ENCODE data around the gene DEAF1.

DNA sequence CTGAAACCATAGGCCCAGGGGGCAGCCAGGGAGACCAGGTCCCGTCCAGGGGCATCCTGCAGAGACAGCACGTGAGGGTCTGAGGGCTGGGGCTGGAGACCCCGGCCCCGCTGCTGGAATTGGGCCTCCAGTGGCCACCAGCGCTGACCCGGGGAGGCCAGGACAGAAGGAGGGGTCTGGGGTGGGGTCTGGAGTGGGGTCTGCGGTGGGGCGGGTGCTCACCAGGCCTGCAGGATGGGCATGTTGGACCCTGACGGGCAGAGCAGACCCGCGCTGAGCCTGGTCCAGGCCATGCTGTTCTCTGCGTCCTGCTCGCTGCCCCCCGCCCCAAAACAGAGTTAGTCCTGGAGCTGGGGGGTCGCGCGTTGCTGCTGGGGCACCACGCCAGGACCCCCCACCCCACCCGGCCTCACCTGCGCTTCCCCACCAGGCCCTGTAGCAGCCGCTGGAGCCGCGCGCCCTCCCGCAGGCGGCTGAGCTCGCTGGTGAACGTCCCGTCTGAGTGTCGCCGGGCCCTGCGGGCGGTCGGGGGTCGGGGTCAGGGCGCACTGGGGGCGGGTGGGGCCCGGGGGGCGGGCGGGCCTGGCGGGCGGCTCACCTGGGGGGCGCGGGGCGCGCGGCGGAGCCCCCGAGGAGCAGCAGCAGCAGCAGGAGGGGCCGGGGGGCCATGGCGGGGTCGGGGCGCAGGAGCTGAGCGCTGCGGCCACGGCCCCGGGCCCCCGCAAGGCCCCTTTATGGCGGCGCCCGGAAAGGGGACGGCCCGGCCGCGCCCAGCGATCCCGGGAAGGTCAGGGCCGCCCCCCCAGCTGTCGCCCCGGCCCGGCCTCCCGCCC is 68.3 kb downstream of the DEAF1 start, which contains the start of gene SCT:
- TF ChIP-seq, protein P1, sequence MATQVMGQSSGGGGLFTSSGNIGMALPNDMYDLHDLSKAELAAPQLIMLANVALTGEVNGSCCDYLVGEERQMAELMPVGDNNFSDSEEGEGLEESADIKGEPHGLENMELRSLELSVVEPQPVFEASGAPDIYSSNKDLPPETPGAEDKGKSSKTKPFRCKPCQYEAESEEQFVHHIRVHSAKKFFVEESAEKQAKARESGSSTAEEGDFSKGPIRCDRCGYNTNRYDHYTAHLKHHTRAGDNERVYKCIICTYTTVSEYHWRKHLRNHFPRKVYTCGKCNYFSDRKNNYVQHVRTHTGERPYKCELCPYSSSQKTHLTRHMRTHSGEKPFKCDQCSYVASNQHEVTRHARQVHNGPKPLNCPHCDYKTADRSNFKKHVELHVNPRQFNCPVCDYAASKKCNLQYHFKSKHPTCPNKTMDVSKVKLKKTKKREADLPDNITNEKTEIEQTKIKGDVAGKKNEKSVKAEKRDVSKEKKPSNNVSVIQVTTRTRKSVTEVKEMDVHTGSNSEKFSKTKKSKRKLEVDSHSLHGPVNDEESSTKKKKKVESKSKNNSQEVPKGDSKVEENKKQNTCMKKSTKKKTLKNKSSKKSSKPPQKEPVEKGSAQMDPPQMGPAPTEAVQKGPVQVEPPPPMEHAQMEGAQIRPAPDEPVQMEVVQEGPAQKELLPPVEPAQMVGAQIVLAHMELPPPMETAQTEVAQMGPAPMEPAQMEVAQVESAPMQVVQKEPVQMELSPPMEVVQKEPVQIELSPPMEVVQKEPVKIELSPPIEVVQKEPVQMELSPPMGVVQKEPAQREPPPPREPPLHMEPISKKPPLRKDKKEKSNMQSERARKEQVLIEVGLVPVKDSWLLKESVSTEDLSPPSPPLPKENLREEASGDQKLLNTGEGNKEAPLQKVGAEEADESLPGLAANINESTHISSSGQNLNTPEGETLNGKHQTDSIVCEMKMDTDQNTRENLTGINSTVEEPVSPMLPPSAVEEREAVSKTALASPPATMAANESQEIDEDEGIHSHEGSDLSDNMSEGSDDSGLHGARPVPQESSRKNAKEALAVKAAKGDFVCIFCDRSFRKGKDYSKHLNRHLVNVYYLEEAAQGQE (IDR thresholded peaks at IDR 0.05; ENCODE audit: insufficient replicate concordance, low read depth): no peak
- TF ChIP-seq CTCF (IDR thresholded peaks at IDR 0.05; ENCODE audit: insufficient read depth, low read length): no peak
- no peak for TF ChIP-seq POLR2AphosphoS5 (IDR thresholded peaks at IDR 0.05; ENCODE audit: low read depth)
- TF ChIP-seq GABPA (IDR thresholded peaks at IDR 0.05; ENCODE audit: low read depth): no peak
- TF ChIP-seq SPI1 (IDR thresholded peaks at IDR 0.05; ENCODE audit: borderline replicate concordance, low read depth): no peak
